ENCODE measurements around the gene GPR65. TPM values are rescaled to one million over a fixed set of nuclear protein-coding genes. Genes with fewer than 3 reads are reported as not detected.

GPR65 gene
- total RNA-seq, 3 donors from 2014 or later (not counting 1 experiment from before 2014, with no cell fraction given), result 37.6 to 47.4 (median 40.3) TPM

- H3K9me3 ChIP-seq (ENCODE audit: control insufficient read depth, insufficient read depth, low read length), result no peaks in the 10 kb centered on the region
- Mint-ChIP-seq H3K4me1 (peaks cover 32 to 54% of the 10 kb centered on the region in 2 donors), H3K27ac (peak overlapping the region; percentile 77 to 84), H3K36me3 (no peaks in the 10 kb centered on the region), H3K27me3 (ENCODE audit: low read depth in 2 of 2) (no peaks in the 10 kb centered on the region), H3K9me3 (no peaks in the 10 kb centered on the region), H3K4me3 (peak overlapping the region; percentile 15)
- ATAC-seq (peak in 1 of 3 donors; percentile 44), DNase-seq (peak in 1 of 2 donors; percentile 31)
- H3K36me3 ChIP-seq (ENCODE audit: control insufficient read depth, insufficient read depth, low read length), result peaks cover 4% of the 10 kb centered on the region
- no peak for TF ChIP-seq CTCF (IDR thresholded peaks at IDR 0.05)
- H3K4me1 ChIP-seq (ENCODE audit: control insufficient read depth, insufficient read depth, low read length), result peaks cover 21% of the 10 kb centered on the region
- no peak overlapping the region for H3K4me3 ChIP-seq (ENCODE audit: low read length)
- WGBS (ENCODE audit: insufficient coverage), result 49% methylated on average over 3 of the region's 4 CpGs
- no peak overlapping the region for H3K27ac ChIP-seq (ENCODE audit: low read length)
- no peaks in the 10 kb centered on the region for H3K27me3 ChIP-seq (ENCODE audit: control insufficient read depth, insufficient read depth, low read length)
- intact Hi-C loops (cut with micrococcal nuclease), result no loop called here
Measured at GRCh38 chr14:88002421-88003075, 2.4 kb upstream of the GPR65 start.

GRCh38 chr14:88003425-88003824 is 1.5 kb upstream of the GPR65 start:
- WGBS (ENCODE audit: insufficient coverage), result 60% methylated on average over 1 of the region's 4 CpGs
- no peaks in the 10 kb centered on the region for H3K9me3 Mint-ChIP-seq
- Histone ChIP-seq H3K27me3 (ENCODE audit: control insufficient read depth, insufficient read depth, low read length) (no peaks in the 10 kb centered on the region), H3K9me3 (ENCODE audit: control insufficient read depth, insufficient read depth, low read length) (no peaks in the 10 kb centered on the region), H3K4me1 (ENCODE audit: control insufficient read depth, insufficient read depth, low read length) (peaks cover 21% of the 10 kb centered on the region), H3K4me3 (ENCODE audit: low read length) (no peak overlapping the region), H3K27ac (ENCODE audit: low read length) (no peak overlapping the region), H3K36me3 (ENCODE audit: control insufficient read depth, insufficient read depth, low read length) (peaks cover 4% of the 10 kb centered on the region)
- no peaks in the 10 kb centered on the region for H3K36me3 Mint-ChIP-seq
- peaks cover 41 to 62% of the 10 kb centered on the region in 2 donors for H3K4me1 Mint-ChIP-seq
- TF ChIP-seq CTCF (IDR thresholded peaks at IDR 0.05), result no peak
- DNase-seq (no peak), ATAC-seq (no peak)
- intact Hi-C loops (cut with micrococcal nuclease), result no loop called here
- H3K4me3 Mint-ChIP-seq, result peak overlapping the region; percentile 15
- H3K27ac Mint-ChIP-seq, result peak overlapping the region; percentile 77 to 84
- no peaks in the 10 kb centered on the region for H3K27me3 Mint-ChIP-seq (ENCODE audit: low read depth in 2 of 2)

GRCh38 chr14:88004506-88005036 is 364 bp upstream of the GPR65 start:
- H3K9me3 ChIP-seq (ENCODE audit: control insufficient read depth, insufficient read depth, low read length), result no peaks in the 10 kb centered on the region
- H3K27ac Mint-ChIP-seq, result peak overlapping the region; percentile 96 to 98
- intact Hi-C loops (cut with micrococcal nuclease), result no loop called here
- H3K36me3 ChIP-seq (ENCODE audit: control insufficient read depth, insufficient read depth, low read length), result peaks cover 7% of the 10 kb centered on the region
- peaks cover 53 to 66% of the 10 kb centered on the region in 2 donors for H3K4me1 Mint-ChIP-seq
- no peak for DNase-seq
- H3K4me3 Mint-ChIP-seq, result peak overlapping the region; percentile 84
- H3K27ac ChIP-seq (ENCODE audit: low read length), result peak overlapping the region; percentile 99
- H3K9me3 Mint-ChIP-seq, result no peaks in the 10 kb centered on the region
- no peaks in the 10 kb centered on the region for H3K27me3 Mint-ChIP-seq (ENCODE audit: low read depth in 2 of 2)
- H3K4me1 ChIP-seq (ENCODE audit: control insufficient read depth, insufficient read depth, low read length), result peaks cover 29% of the 10 kb centered on the region
- no peaks in the 10 kb centered on the region for H3K36me3 Mint-ChIP-seq
- no peak for ATAC-seq
- peak overlapping the region; percentile 78 for H3K4me3 ChIP-seq (ENCODE audit: low read length)
- 100% methylated on average over 1 of the region's 3 CpGs for WGBS (ENCODE audit: insufficient coverage)
- no peaks in the 10 kb centered on the region for H3K27me3 ChIP-seq (ENCODE audit: control insufficient read depth, insufficient read depth, low read length)
- TF ChIP-seq CTCF (IDR thresholded peaks at IDR 0.05), result no peak
